Hepatocyte (in vitro differentiated cells): Measurements from ENCODE around the gene ANKLE2.

ENCODE experiments used
- CTCF ChIP-seq: fragments of 200-600 bp; sonication (generic); IDR thresholded peaks from 2 replicates; pipeline ENCODE4 v1.5.1; 2016; ENCODE audit warnings: antibody characterized with exemption, mild to moderate bottlenecking; ENCODE audit not compliant: poor library complexity
- EZH2 ChIP-seq: fragments of 200-600 bp; sonication (generic); IDR thresholded peaks from 2 replicates; pipeline ENCODE4 v1.6.1; 2016; ENCODE audit warnings: antibody characterized with exemption, mild to moderate bottlenecking, borderline replicate concordance
- EZH2phosphoT487 ChIP-seq: fragments of 200-600 bp; sonication (generic); IDR thresholded peaks from one replicate; pipeline ENCODE4 v1.6.1; 2018; ENCODE audit warnings: antibody characterized with exemption, mild to moderate bottlenecking, low read depth, moderate library complexity; ENCODE audit not compliant: unreplicated experiment, severe bottlenecking

- TF ChIP-seq EZH2phosphoT487 (no peak), CTCF (no peak), EZH2 (no peak)
Measured at GRCh38 chr12:132789099-132789471, 27.5 kb upstream of the ANKLE2 start.
